Measurements from ENCODE around the gene ARRDC4.

Gene ARRDC4

GRCh38 chr15:98000249-98001203 is 40.0 kb downstream of the ARRDC4 start:
- no peak for DNase-seq

DNA sequence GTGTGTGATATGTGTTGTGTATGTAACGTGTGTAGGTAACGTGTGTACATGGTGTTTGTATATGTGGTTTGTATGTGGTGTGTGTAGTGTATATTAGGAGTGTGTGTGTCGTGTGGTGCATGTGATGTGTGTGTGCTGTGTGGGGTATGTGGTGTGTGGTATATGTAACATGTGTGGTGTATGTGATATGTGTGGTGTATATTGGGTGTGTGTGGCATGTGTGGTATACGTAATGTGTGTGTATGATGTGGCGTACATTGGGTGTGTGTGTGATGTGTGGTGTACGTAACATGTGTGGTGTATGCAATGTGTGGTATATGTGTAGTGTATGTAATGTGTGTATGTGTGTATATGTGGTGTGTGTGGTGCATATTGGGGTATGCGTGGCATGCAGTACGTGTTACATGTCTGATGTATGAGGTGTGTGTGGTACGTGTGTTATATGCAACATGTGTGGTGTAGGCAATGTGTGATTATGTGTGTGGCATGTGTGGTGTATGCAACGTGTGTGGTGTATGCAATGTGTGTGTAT is 41.2 kb downstream of the ARRDC4 start:
- DNase-seq, result no peak

GRCh38 chr15:98002419-98002818 is 41.9 kb downstream of the ARRDC4 start:
- DNase-seq, result no peak

GRCh38 chr15:98002866-98003265 is 42.4 kb downstream of the ARRDC4 start:
- no peak for DNase-seq

- DNase-seq, result no peak
These were observed 43.0 kb downstream of the ARRDC4 start for GRCh38 chr15:98003518-98003917.

GRCh38 chr15:98003996-98004395 is 43.5 kb downstream of the ARRDC4 start:
- peak; percentile 68 for DNase-seq

DNA sequence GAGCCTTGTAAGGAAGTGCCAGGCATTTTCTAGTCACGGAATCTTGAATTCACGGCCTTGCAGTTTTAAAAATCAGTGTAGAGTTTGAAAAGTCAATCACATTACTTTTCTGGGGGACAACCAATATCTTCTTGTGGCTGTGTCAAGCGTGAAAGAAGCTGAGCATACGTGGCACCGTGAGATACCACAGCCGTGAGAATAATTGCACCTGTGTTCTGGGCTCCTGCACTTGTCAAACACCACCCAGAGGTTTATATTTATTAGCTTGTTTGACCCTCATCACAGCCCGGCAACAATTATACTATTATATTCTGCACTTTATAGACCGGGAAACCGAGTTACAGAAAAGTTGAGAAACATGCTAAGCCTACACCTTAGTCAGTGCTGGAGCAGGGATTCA is 45.2 kb downstream of the ARRDC4 start:
- no peak for DNase-seq

GRCh38 chr15:98009169-98009568 is 48.7 kb downstream of the ARRDC4 start:
- no peak for DNase-seq

DNA sequence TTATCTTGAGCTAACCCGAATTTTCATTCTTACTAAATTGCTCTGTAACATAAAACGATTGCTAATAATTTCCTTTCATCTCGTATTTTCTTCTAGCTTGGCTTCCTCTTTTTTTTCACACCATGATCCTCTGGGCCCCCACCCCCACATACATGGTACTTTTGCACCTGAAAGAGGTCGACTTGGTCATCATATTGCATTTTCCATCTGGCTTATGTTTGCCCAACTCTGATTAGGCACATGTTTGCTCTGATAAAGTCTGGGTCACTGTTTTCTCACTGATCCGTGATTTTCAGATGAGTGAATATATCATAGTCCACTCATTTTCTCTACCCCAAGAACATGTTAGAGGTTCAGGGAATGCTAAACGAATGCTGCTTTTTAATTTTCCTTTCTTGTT is 49.5 kb downstream of the ARRDC4 start:
- no peak for DNase-seq

- DNase-seq, result no peak
These were observed 51.9 kb downstream of the ARRDC4 start for GRCh38 chr15:98012354-98012753.

GRCh38 chr15:98013631-98014030 is 53.1 kb downstream of the ARRDC4 start:
- no peak for DNase-seq

DNA sequence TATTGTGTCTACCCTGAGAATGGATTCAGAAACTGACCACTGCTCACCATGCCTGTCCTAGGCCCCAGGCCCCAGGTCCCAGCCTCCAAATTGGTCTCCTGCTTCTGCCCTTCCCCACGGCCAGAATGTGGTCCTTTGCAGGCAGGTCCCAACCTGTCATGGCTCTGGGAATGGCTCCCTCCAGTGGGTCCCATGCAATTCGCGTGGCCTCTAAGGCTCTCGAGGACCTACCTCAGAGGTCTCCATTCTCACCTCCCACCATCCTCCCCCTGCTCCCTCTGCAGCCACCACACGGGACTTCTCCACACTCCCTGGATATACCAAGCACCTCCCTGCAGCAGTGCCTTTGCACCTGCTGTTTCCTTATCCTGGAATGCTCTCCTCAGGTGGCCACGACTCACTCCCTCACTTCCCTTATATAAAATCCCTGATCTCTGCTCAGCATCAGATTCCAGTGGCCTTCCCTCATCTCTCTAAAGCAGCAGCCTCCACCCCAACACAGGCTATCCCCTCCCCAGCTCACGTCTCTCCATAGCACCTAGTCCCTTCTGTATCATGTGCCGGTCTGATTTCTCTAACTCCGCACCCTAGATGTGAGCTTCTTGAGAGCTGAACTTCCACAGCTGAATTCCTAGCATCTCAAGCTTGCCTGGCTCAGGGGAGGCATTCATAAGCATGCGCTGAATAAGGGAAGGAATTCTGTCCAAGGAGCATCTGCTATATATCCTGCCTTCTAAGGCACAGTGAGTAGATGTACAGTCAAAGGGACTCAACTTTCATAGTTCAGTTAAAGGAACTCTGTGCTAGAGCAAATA is 56.9 kb downstream of the ARRDC4 start:
- DNase-seq, result no peak

GRCh38 chr15:98018761-98019351 is 58.4 kb downstream of the ARRDC4 start:
- no peak for DNase-seq
